Measurements from ENCODE around the gene DENND2D. TPM values are rescaled to one million over a fixed set of nuclear protein-coding genes. Genes with fewer than 3 reads are reported as not detected.

Gene DENND2D
- total and polyA plus RNA-seq, 10 of the 15 experiments (the other 5 are each of a cell fraction or from before 2014, with no cell fraction given) = 149 to 375 (median 172) TPM

- TF ChIP-seq REST (IDR thresholded peaks at IDR 0.05; ENCODE audit: low read depth, low read length) = no peak
- no peak for TF ChIP-seq FOS (IDR thresholded peaks at IDR 0.05; ENCODE audit: borderline replicate concordance, extremely low read depth, insufficient read length)
- TF ChIP-seq TBL1XR1 (IDR thresholded peaks at IDR 0.05; ENCODE audit: low read depth, low read length) = no peak
- TF ChIP-seq CHD1 (IDR thresholded peaks at IDR 0.05; ENCODE audit: low read depth, low read length) = 0 out of 2 replicates have a peak, but pooled peaks have one; percentile 33
- TF ChIP-seq RFX5 (IDR thresholded peaks at IDR 0.05; ENCODE audit: low read depth, low read length) = no peak
- no peak for TF ChIP-seq SMARCA5 (IDR thresholded peaks at IDR 0.05)
- no peak for TF ChIP-seq ZBTB40 (IDR thresholded peaks at IDR 0.05; ENCODE audit: borderline replicate concordance)
- no peak for TF ChIP-seq ZNF217 (IDR thresholded peaks at IDR 0.05)
- TF ChIP-seq TCF7 (IDR thresholded peaks at IDR 0.05; ENCODE audit: borderline replicate concordance) = no peak
- TF ChIP-seq HDGF (IDR thresholded peaks at IDR 0.05) = no peak
- TF ChIP-seq ATF7 (IDR thresholded peaks at IDR 0.05; ENCODE audit: low read depth) = 0 out of 2 replicates have a peak, but pooled peaks have one; percentile 17
- no peak for TF ChIP-seq SMAD5 (IDR thresholded peaks at IDR 0.05; ENCODE audit: low read depth)
- TF ChIP-seq KLF5 (IDR thresholded peaks at IDR 0.05; ENCODE audit: partially characterized antibody) = no peak
- no peak for TF ChIP-seq MYB (IDR thresholded peaks at IDR 0.05; ENCODE audit: borderline replicate concordance, low read depth, low read length)
- TF ChIP-seq NRF1 (conservative IDR thresholded peaks at IDR 0.05; ENCODE audit: low read depth, low read length) = no peak
- TF ChIP-seq POLR2AphosphoS5 (IDR thresholded peaks at IDR 0.05; ENCODE audit: low read length) = peak; percentile 91
- 0 out of 2 replicates have a peak, but pooled peaks have one; percentile 1 for TF ChIP-seq RAD21 (IDR thresholded peaks at IDR 0.05; ENCODE audit: insufficient read depth, low read depth, low read length)
- TF ChIP-seq ZBTB11 (CRISPR knock-in tag; IDR thresholded peaks at IDR 0.05) = no peak
- no peak for TF ChIP-seq ZNF24 (IDR thresholded peaks at IDR 0.05)
- TF ChIP-seq POU2F2 (IDR thresholded peaks at IDR 0.05; ENCODE audit: borderline replicate concordance, low read depth, low read length) = peak; percentile 83; the same call in 2 of the 3 replicates
- no peak for TF ChIP-seq SRF (IDR thresholded peaks at IDR 0.05; ENCODE audit: low read depth in 2 of 2, low read length in 2 of 2)
Measured at GRCh38 chr1:111214074-111214801, 13.8 kb upstream of the DENND2D start (continued).
